ENCODE measurements around the gene EEFSEC. TPM values are rescaled to one million over a fixed set of nuclear protein-coding genes. Genes with fewer than 3 reads are reported as not detected.
A peak's percentile ranks its signal among the peaks of the same experiment; 100 is the strongest.

EEFSEC gene
- total and polyA plus RNA-seq, 8 donors = 11.5 to 23.0 (median 19.9) TPM

DNA sequence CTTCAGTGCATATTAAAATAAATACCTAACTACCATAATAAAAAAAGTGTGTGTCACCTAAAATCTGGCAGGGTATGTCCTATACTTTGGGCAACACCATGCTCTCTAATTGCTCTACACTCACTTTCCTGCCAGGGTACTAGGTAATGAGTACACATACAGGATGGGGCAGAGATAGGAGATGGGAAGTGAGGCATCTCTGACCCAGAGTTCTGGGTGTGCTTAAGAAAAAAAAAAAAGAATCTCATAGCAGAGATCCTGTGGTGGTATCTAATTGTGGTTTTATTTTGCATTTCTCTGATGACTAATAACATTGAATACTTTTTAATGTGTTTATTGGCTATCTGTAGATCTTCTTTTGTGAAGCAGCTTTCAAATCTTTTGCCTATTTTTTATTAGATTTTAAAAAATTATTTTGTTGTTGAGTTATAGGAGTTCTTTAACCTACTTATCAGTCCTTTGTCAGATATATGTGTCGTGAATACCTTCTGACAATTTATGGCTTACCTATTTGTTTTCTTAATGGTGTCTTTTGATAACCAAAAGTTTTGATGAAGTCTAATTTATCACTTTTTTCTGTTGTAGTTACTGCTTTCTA lies 48.0 kb downstream of the EEFSEC start:
- H3K36me3 ChIP-seq = no peaks in the 10 kb centered on the region
- intact Hi-C loops (cut with DNase I) = no loop called here
- H3K27ac ChIP-seq = no peak overlapping the region

DNA sequence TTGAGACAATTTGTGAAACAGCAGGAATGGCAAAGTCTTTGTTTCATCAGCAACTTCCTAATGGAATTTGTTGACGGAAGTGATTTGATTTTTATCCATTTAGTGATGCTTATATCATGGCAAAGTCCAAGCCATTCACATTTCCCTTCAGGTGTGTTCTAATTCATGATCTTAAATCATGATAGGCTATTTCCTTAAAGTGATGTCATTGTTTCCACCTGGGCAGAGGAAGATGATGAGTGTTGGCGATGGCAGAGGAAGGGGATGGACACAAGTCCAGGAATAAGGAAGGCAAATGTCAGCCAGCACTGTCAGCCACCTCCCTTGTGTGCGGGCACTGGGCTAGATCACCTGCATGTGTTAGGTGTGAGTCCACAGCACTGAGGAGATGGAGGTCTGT lies 49.9 kb downstream of the EEFSEC start:
- H3K36me3 ChIP-seq = no peaks in the 10 kb centered on the region
- ATAC-seq = no peak
- no peaks in the 10 kb centered on the region for H3K27me3 ChIP-seq
- DNase-seq = no peak
- no peak overlapping the region for H3K4me3 ChIP-seq
- H3K27ac ChIP-seq = no peak overlapping the region
- H3K9me3 ChIP-seq = no peaks in the 10 kb centered on the region
- intact Hi-C loops (cut with DNase I) = no loop called here
- H3K4me1 ChIP-seq = no peaks in the 10 kb centered on the region
- TF ChIP-seq, protein P1, sequence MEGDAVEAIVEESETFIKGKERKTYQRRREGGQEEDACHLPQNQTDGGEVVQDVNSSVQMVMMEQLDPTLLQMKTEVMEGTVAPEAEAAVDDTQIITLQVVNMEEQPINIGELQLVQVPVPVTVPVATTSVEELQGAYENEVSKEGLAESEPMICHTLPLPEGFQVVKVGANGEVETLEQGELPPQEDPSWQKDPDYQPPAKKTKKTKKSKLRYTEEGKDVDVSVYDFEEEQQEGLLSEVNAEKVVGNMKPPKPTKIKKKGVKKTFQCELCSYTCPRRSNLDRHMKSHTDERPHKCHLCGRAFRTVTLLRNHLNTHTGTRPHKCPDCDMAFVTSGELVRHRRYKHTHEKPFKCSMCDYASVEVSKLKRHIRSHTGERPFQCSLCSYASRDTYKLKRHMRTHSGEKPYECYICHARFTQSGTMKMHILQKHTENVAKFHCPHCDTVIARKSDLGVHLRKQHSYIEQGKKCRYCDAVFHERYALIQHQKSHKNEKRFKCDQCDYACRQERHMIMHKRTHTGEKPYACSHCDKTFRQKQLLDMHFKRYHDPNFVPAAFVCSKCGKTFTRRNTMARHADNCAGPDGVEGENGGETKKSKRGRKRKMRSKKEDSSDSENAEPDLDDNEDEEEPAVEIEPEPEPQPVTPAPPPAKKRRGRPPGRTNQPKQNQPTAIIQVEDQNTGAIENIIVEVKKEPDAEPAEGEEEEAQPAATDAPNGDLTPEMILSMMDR (IDR thresholded peaks at IDR 0.05) = no peak

More for the DNA sequence above, 48.0 kb downstream of the EEFSEC start:
- TF ChIP-seq, protein P1 (IDR thresholded peaks at IDR 0.05) = no peak
- no peak overlapping the region for H3K4me3 ChIP-seq
- ATAC-seq (no peak), DNase-seq (no peak)
- H3K4me1 ChIP-seq = no peaks in the 10 kb centered on the region
- H3K27me3 ChIP-seq = no peaks in the 10 kb centered on the region
- no peaks in the 10 kb centered on the region for H3K9me3 ChIP-seq

DNA sequence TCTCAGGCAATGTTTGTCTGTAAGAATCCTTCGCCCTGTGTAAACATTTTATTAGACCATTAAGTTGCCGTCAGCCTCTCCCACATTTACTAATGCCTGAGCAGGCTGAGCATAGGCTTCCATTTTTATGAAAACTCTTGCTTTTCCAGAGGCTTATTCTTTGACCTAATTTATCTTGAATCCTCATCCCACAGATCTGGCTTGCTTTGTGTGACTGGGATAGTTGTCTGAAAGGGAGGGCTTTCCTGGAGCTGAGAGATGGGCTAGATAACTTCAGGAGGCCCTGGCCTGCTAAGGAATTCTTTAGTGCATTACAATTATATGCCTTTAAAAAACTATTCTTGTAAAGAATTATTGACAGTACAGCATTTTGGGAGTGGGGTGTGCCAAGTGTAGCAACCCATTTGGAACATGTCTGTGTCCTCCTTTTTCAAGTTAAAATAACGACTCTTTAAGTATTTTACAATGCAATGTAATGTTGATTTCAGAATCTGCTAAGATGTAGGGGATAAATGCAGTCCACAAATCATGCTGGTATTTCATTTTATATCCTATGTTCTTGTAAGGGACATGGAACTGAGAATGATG lies 52.4 kb downstream of the EEFSEC start:
- H3K36me3 ChIP-seq = no peaks in the 10 kb centered on the region
- TF ChIP-seq, protein P1 (IDR thresholded peaks at IDR 0.05) = no peak
- no peaks in the 10 kb centered on the region for H3K27me3 ChIP-seq
- H3K9me3 ChIP-seq = no peaks in the 10 kb centered on the region
- ATAC-seq (no peak), DNase-seq (peak in 1 of 4 donors; percentile 58)
- H3K4me1 ChIP-seq = no peaks in the 10 kb centered on the region
- no peak overlapping the region for H3K4me3 ChIP-seq
- no peak overlapping the region for H3K27ac ChIP-seq
- intact Hi-C loops (cut with DNase I) = no loop called here

DNA sequence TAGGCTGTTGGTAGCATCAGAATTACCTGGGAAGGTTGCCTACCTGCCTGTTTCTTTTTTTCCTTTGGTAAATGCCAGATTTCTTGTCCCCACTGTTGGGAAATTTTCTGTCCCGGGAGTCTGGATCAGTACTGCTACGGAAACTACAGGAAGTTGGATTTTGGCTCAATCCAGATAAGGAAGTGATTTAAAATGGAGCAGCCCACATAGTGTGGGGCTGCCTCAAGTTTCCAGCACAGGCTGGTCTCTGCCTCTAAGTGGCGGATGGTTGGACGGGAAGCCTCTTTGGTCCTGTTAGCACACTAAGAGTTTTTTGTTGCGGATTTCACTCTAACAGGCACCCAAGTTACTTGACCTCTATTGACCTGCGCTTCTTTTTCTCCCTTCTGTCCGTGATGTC lies 54.7 kb downstream of the EEFSEC start:
- intact Hi-C loops (cut with DNase I) = no loop called here
- DNase-seq = no peak
- Histone ChIP-seq H3K4me3 (no peak overlapping the region), H3K9me3 (no peaks in the 10 kb centered on the region), H3K27me3 (no peaks in the 10 kb centered on the region), H3K36me3 (no peaks in the 10 kb centered on the region), H3K4me1 (no peaks in the 10 kb centered on the region), H3K27ac (no peak overlapping the region)
- TF ChIP-seq, protein P1 (IDR thresholded peaks at IDR 0.05) = no peak
- no peak for ATAC-seq

DNA sequence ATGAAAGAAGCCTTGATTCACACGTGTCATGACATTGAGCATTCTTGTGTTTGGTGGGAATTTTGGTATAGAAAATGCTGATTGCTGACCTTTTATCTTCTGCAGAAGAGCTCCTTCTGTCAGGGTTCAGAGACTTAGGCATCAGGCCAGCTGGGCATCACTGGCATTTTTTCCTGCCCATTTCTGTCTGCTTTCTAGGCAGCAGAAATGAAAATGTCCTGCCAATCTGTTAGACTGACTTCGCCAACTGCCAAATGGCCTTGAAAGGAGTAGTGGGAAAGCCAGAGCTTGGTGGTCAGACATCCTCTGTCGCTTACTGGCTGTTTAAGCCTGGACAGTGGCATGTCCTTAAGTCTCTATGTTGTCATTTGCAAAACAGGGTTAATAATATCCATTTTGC lies 57.4 kb downstream of the EEFSEC start:
- Histone ChIP-seq H3K27me3 (no peaks in the 10 kb centered on the region), H3K4me3 (no peak overlapping the region), H3K4me1 (peaks cover 0 to 1% of the 10 kb centered on the region in 2 donors), H3K36me3 (no peaks in the 10 kb centered on the region), H3K9me3 (no peaks in the 10 kb centered on the region), H3K27ac (no peak overlapping the region)
- intact Hi-C loops (cut with DNase I) = no loop called here
- TF ChIP-seq, protein P1 (IDR thresholded peaks at IDR 0.05) = no peak
- DNase-seq (no peak), ATAC-seq (no peak)
